ENCODE results near the gene DCXR. TPM values are rescaled to one million over a fixed set of nuclear protein-coding genes. Genes with fewer than 3 reads are reported as not detected.

DCXR gene
- total and polyA plus RNA-seq, 2 donors (not counting 3 experiments of a cell fraction or from before 2014, with no cell fraction given), result 93.0 to 178 TPM

- Histone ChIP-seq H2AFZ (ENCODE audit: low read depth, low read length) (no peak overlapping the region), H3K9ac (replicated peaks; ENCODE audit: extremely low read depth, insufficient read depth, low read length) (no peak overlapping the region), H3K4me1 (ENCODE audit: control insufficient read depth, extremely low read depth, insufficient read depth, low read length) (peaks cover 12% of the 10 kb centered on the region), H3K79me2 (ENCODE audit: control insufficient read depth, insufficient read depth, low read length) (peaks cover 4% of the 10 kb centered on the region), H3K9me3 (replicated peaks; ENCODE audit: control insufficient read depth, insufficient read depth, low read length) (no peaks in the 10 kb centered on the region), H3K36me3 (ENCODE audit: control insufficient read depth in 2 of 2, extremely low read depth in 1 of 2, insufficient read depth in 2 of 2, low read length in 2 of 2) (no peaks in the 10 kb centered on the region), H3K4me2 (ENCODE audit: insufficient read depth, low read length) (no peak overlapping the region), H3K27ac (ENCODE audit: insufficient read depth, low read depth, low read length) (no peak overlapping the region), H3K9me1 (replicated peaks; ENCODE audit: control insufficient read depth, extremely low read depth, insufficient read depth, low read length) (no peaks in the 10 kb centered on the region), H3K27me3 (ENCODE audit: control insufficient read depth in 2 of 2, insufficient read depth in 2 of 2, low read length in 2 of 2) (no peaks in the 10 kb centered on the region), H4K20me1 (replicated peaks; ENCODE audit: control insufficient read depth, extremely low read depth, insufficient read depth, low read length) (no peaks in the 10 kb centered on the region), H3K4me3 (replicated peaks in 1 of 3; ENCODE audit: insufficient read depth in 1 of 3, low read depth in 1 of 3, low read length in 3 of 3) (no peak overlapping the region)
- intact Hi-C loops (cut with micrococcal nuclease) (loop anchor here (10.0 kb wide), 1 partner anchor 186 kb away; the partner anchor contains the start of gene CCDC57), dilution Hi-C loops (cut with MboI; ENCODE audit: extremely low pct_ligation_motif_present, low sequenced_read_pairs) (no loop called here)
- ChIA-PET CTCF (interaction anchor here (1.3 to 4.2 kb wide), 4 partner anchors 8 to 126 kb away, joined by 4 to 127 read pairs (median 34); partner anchors contain the start of genes CENPX, DCXR, LRRC45 and NOTUM), POLR2A (no interaction called here)
- BruUV-seq (replicated peaks), result no TSS peak
- DNase-seq (ENCODE audit: low read depth, low spot score), result no peak
- FAIRE-seq, result no peak
- TF ChIP-seq MAX (IDR thresholded peaks at IDR 0.05; ENCODE audit: insufficient read depth, insufficient read length) (no peak), GATA2 (IDR thresholded peaks at IDR 0.05; ENCODE audit: insufficient read depth, insufficient read length, low read depth, low read length) (no peak), CTCF (IDR thresholded peaks at IDR 0.05; ENCODE audit: extremely low read depth in 1 of 2, insufficient read depth in 1 of 2, low read depth in 1 of 2, low read length in 2 of 2) (no peak), FOS (IDR thresholded peaks at IDR 0.05; ENCODE audit: borderline replicate concordance, insufficient read depth, low read length) (no peak), EZH2 (IDR thresholded peaks at IDR 0.05; ENCODE audit: borderline replicate concordance, low read depth, low read length, severe bottlenecking) (no peak), MYC (IDR thresholded peaks at IDR 0.05; ENCODE audit: low read depth, low read length) (no peak), POLR2AphosphoS5 (IDR thresholded peaks at IDR 0.05; ENCODE audit: insufficient read depth, low read depth, low read length) (no peak), JUN (IDR thresholded peaks at IDR 0.05; ENCODE audit: borderline replicate concordance, insufficient read depth, insufficient read length, low read depth) (no peak), POLR2A (IDR thresholded peaks at IDR 0.05; ENCODE audit: low read depth, low read length) (no peak)
These were observed 8.5 kb downstream of the DCXR start for GRCh38 chr17:82028966-82029365.

Data from endothelial cell of umbilical vein (primary cell).